Measurements from ENCODE around the gene SENP2.
"Not testable (repeated sequence)": the region's sequence is repeated elsewhere in the genome, so short reads cannot be mapped to it uniquely, and the experiment has no call there.

Gene SENP2

GRCh38 chr3:185549651-185550111 is 36.4 kb upstream of the SENP2 start:
- no peak overlapping the region for H3K27ac ChIP-seq
- TF ChIP-seq, protein P1, sequence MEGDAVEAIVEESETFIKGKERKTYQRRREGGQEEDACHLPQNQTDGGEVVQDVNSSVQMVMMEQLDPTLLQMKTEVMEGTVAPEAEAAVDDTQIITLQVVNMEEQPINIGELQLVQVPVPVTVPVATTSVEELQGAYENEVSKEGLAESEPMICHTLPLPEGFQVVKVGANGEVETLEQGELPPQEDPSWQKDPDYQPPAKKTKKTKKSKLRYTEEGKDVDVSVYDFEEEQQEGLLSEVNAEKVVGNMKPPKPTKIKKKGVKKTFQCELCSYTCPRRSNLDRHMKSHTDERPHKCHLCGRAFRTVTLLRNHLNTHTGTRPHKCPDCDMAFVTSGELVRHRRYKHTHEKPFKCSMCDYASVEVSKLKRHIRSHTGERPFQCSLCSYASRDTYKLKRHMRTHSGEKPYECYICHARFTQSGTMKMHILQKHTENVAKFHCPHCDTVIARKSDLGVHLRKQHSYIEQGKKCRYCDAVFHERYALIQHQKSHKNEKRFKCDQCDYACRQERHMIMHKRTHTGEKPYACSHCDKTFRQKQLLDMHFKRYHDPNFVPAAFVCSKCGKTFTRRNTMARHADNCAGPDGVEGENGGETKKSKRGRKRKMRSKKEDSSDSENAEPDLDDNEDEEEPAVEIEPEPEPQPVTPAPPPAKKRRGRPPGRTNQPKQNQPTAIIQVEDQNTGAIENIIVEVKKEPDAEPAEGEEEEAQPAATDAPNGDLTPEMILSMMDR (IDR thresholded peaks at IDR 0.05) = no peak

DNA sequence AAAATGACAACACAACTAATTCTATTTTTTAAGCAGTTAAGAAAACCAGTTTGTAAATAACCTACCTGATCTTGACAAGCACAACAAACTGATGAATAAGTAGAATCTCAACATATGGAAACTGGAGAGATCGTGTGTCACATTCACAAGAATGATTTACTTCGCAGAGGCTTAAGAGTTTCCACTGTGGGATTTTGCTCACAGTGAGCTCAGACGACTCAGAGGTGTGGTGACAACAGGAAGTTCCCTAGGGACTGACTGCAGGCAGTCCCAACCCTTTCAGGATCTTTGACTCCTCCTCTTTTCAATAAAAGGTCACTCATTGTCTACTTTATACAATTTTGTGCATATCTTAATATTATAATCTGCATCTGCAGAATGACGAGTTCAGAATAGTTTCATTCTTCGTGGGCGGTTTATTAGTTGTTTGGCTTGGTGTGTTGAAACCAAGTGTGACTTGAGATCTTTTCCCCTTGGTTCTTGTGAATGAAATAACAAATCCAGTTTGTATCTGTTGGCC is 33.7 kb upstream of the SENP2 start, which contains the start of gene LIPH:
Gene LIPH, minus strand, starts transcription at position 231 of the 520 bp plus-strand sequence. Its CDS starts 117 bp downstream, at position 114.
- Histone ChIP-seq H3K27me3 (no peaks in the 10 kb centered on the region), H3K4me3 (ENCODE audit: low read depth in 1 of 2, low read length in 1 of 2) (no peak within 1 kb of the TSS), H3K4me1 (ENCODE audit: control insufficient read depth in 1 of 2, insufficient read depth in 1 of 2, low read depth in 1 of 2, low read length in 1 of 2) (no peaks in the 10 kb centered on the region), H3K36me3 (no peaks in the 10 kb centered on the region), H3K9me3 (no peaks in the 10 kb centered on the region), H3K27ac (no peak within 1 kb of the TSS)
- TF ChIP-seq, protein P1 (IDR thresholded peaks at IDR 0.05) = no peak

More at GRCh38 chr3:185549651-185550111, 36.4 kb upstream of the SENP2 start:
- H3K36me3 ChIP-seq = no peaks in the 10 kb centered on the region
- H3K4me1 ChIP-seq (ENCODE audit: control insufficient read depth in 1 of 2, insufficient read depth in 1 of 2, low read depth in 1 of 2, low read length in 1 of 2) = no peaks in the 10 kb centered on the region
- no peak overlapping the region for H3K4me3 ChIP-seq (ENCODE audit: low read depth in 1 of 2, low read length in 1 of 2)
- H3K9me3 ChIP-seq = no peaks in the 10 kb centered on the region
- no peaks in the 10 kb centered on the region for H3K27me3 ChIP-seq

DNA sequence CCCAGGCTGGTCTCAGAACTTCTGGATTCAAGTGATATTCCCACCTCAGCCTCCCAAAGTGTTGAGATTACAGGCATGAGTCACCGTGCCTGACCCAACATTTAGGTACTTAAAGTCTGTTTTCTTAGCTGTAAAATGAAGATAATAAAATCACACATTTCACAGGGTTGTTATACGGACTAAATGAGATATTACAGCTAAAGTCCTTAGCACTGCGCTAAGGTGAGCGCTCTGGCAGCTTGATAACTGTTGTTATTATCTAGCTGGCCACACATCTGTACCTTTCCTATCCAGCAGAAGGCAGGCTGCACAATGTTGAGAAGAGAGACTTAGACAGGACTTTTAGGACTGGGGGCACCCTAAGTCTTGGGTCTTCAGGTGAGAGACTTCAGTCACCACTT is 31.0 kb upstream of the SENP2 start:
- no peak overlapping the region for H3K27ac ChIP-seq
- H3K4me1 ChIP-seq (ENCODE audit: control insufficient read depth in 1 of 2, insufficient read depth in 1 of 2, low read depth in 1 of 2, low read length in 1 of 2) = peaks cover 0 to 9% of the 10 kb centered on the region in 2 experiments
- H3K27me3 ChIP-seq = no peaks in the 10 kb centered on the region
- H3K36me3 ChIP-seq = no peaks in the 10 kb centered on the region
- TF ChIP-seq, protein P1 (IDR thresholded peaks at IDR 0.05) = no peak
- H3K4me3 ChIP-seq (ENCODE audit: low read depth in 1 of 2, low read length in 1 of 2) = no peak overlapping the region
- H3K9me3 ChIP-seq = no peaks in the 10 kb centered on the region

DNA sequence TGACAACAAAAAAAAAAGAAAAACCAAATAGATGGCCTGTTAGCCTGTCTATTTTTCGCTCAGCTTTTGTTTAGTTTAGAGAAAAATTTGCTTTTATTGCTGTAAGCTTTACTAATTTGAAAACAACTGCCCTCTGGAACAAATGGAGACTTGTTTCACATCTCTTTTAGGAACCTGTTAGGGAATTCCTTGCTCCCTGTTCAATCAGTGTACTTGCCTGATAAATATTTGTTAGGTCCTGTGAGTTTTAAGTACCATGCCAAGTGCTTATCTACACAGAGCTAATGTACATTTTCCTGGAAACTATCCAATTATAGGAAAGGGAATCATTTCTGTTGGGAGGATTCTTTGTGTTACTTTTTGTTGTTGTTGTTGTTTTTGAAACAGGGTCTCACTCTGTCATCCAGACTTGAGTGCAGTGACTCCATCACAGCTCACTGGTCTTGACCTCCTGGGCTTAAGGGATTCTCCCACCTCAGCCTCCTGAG is 30.2 kb upstream of the SENP2 start:
- Histone ChIP-seq H3K36me3 (no peaks in the 10 kb centered on the region), H3K4me3 (ENCODE audit: low read depth in 1 of 2, low read length in 1 of 2) (no peak overlapping the region), H3K4me1 (ENCODE audit: control insufficient read depth in 1 of 2, insufficient read depth in 1 of 2, low read depth in 1 of 2, low read length in 1 of 2) (peaks cover 0 to 10% of the 10 kb centered on the region in 2 experiments), H3K27ac (no peak overlapping the region), H3K27me3 (no peaks in the 10 kb centered on the region), H3K9me3 (no peaks in the 10 kb centered on the region)
- TF ChIP-seq, protein P1 (IDR thresholded peaks at IDR 0.05) = no peak

DNA sequence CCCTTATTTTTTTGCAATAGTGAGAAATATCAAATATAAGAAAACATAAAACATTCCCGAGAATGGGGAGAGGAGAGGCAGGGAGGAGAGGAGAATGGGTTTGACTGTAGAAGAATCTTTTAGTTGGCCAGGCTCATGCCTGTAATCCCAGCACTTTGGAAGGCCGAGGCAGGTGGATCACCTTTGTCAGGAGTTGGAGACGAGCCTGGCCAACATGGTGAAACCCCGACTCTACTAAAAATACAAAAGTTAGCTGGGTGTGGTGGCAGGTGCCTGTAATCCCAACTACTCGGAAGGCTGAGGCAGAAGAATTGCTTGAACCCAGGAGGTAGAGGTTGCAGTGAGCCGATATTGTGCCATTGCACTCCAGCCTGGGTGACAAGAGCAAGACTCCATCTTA is 29.5 kb upstream of the SENP2 start:
- not testable (repeated sequence) for H3K27ac ChIP-seq; H3K4me3 ChIP-seq (ENCODE audit: low read depth in 1 of 2, low read length in 1 of 2); H3K36me3 ChIP-seq; H3K27me3 ChIP-seq; H3K9me3 ChIP-seq
- peaks cover 7 to 17% of the 10 kb centered on the region in 2 experiments for H3K4me1 ChIP-seq (ENCODE audit: control insufficient read depth in 1 of 2, insufficient read depth in 1 of 2, low read depth in 1 of 2, low read length in 1 of 2)

DNA sequence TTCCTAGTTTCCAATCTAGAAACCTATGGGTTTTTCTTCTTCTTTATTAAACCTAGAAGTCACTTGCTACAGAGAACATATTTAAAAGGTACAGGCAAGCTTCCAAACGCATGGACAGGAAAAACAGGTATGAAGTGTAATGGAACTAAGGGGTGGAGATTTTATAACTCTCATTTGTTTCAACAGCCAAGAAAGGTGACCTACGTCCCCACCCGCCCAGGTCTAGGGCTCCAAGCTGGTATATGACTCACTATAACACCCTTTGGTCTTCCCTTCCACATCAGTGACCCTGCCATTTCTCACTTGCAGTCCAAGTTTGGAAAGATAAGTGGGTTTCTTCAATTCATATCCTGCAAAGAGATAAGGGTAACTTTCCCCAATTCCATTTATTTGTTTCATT is 27.7 kb upstream of the SENP2 start:
- H3K4me1 ChIP-seq (ENCODE audit: control insufficient read depth in 1 of 2, insufficient read depth in 1 of 2, low read depth in 1 of 2, low read length in 1 of 2) = peaks cover 11 to 20% of the 10 kb centered on the region in 2 experiments
- TF ChIP-seq, protein P1 (IDR thresholded peaks at IDR 0.05) = no peak
- no peak overlapping the region for H3K4me3 ChIP-seq (ENCODE audit: low read depth in 1 of 2, low read length in 1 of 2)
- no peaks in the 10 kb centered on the region for H3K27me3 ChIP-seq
- H3K9me3 ChIP-seq = no peaks in the 10 kb centered on the region
- no peak overlapping the region for H3K27ac ChIP-seq
- H3K36me3 ChIP-seq = no peaks in the 10 kb centered on the region

Measured in neutrophil (primary cell).